DMS 273 (cell line): ENCODE data around the gene ANKS6.
"Not testable (repeated sequence)": the region's sequence is repeated elsewhere in the genome, so short reads cannot be mapped to it uniquely, and the experiment has no call there.

Experiments
- DNase-seq: peaks from one replicate; lab custom pipeline; 2025; ENCODE audit not compliant: unreplicated experiment; lab: John Stamatoyannopoulos, UW

The ANKS6 gene

GRCh38 chr9:98707166-98708102 lies 88.9 kb downstream of the ANKS6 start:
- DNase-seq = peak; percentile 94

DNA sequence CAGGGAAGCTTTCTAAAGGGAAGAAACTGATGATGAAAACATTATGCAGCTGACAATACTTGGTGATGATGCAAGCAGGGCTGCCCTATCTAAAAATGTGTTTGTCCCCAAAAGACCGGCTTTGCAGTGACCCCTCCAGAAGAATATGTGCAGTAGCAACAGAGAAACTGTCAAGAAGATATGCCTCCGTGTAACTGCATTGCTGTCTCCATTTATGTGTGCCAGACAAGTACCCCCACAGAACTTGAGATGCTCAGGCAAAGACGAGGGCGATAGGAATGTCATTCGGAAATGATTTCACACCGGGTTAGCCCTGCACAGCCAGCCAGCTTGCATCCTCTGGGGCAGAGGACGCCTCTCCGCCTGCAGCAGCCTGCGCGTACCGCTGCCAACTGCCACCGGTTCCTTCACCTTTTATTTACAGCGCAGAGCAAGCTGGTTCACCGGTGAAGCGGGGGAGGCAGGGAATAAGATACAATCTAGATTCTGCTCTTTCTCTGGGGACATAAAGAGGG lies 89.6 kb downstream of the ANKS6 start:
- DNase-seq = peak; percentile 85

DNA sequence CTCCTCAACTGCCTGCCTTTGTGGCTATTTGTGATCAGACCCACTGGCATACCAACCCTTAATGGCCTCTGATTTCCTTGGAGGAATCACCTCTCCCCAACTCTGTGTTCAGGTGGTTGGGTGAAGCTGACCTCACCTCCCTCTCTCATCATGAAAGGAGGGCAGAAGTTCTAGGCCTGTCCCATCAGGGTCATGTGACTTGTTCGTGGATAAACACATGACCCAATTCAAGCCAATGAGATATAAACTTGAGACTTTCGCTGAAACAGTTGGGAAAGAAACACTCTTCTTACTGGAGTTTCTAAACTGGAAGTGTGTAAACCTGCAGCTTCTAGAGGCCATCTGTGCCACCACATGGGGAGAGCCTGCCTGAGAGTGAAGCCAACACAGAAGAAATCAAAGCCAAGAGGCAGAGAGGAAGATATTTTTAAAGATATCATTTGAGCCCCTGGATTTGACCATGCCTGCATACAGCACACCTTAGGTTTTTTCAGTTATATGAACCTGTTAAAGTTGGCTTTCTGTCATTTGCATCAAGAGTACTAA lies 93.4 kb downstream of the ANKS6 start:
- DNase-seq = peak; percentile 72

GRCh38 chr9:98702340-98702739 lies 94.0 kb downstream of the ANKS6 start:
- DNase-seq = no peak

DNA sequence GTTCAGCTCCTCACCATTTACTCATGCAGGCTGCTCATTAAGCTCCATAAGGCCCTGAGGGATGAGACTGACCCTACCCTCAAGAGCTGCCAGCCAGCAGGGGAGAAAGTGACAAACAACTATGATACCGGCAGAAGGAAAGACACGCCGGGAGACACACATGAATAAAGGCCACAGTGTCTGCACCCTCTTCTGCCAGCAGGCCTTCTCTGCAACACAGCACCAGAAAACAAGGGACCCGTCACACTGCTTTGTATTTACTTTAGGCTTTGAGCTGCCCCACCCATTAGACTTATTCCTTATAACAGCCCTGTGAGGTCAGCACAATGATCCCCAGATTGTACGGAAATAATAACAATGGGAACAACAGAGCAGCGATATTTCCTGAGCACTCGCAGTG lies 94.8 kb downstream of the ANKS6 start:
- DNase-seq = no peak

DNA sequence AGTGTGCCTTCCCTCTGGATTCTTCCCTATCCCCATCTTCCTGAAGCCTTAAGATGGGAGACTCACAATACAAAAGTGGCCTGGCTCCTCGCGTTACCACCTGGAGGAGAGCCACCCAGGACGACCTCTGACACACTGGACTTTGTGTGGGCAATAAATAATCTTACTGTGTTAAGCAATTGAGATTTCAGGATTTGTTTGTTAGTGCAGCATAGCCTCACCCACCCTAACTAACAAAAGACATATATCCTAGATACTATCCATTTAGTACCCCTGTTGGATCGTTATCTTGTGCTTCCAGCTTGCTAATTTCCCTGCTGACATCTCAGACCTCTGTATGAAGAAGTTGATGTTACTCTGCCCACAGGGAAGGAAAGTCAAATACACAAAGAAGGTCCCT lies 95.6 kb downstream of the ANKS6 start:
- DNase-seq = no peak

GRCh38 chr9:98698856-98699255 lies 97.5 kb downstream of the ANKS6 start:
- no peak for DNase-seq

DNA sequence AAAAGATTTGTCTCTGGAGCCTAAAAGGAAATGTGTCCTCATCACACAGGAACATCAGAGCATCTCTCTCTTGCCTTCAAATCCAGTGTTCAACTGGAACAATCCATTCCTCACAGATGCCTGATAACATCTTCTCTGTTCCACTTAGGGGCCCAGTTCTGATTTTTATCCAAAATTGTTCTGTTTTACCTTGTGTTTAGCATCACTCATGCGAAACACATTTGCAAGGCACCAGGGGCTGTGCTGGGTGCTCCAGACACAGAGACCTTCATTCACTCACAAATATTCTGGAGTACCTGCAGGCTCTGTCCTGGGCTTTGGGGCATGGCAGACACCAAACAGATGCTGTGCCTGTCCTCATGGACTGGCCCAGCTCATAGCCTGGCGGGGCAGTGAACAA lies 101.4 kb downstream of the ANKS6 start:
- no peak for DNase-seq

- no peak for DNase-seq
These were observed 104.0 kb downstream of the ANKS6 start for GRCh38 chr9:98692392-98692791.

- no peak for DNase-seq
These were observed 104.5 kb downstream of the ANKS6 start for GRCh38 chr9:98691890-98692289.

DNA sequence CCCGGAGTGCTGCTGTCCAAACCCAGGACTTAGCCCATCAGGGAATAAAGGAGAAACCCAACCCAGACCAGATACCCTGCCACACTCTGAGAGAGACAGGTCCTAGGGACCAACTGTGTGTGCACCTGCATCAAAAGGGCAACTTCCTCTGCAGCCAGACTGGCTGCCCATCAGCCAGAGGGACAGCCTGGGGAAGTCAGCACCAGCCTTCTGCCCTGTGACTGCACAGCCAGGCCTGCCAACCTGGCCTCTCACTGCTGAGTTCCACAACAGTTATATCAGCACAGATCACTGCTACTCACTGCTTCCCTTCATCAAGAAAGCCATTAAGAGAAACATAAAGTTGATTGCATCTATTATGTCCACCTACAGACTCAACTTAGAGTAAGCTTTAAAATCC lies 105.7 kb downstream of the ANKS6 start:
- no peak for DNase-seq

DNA sequence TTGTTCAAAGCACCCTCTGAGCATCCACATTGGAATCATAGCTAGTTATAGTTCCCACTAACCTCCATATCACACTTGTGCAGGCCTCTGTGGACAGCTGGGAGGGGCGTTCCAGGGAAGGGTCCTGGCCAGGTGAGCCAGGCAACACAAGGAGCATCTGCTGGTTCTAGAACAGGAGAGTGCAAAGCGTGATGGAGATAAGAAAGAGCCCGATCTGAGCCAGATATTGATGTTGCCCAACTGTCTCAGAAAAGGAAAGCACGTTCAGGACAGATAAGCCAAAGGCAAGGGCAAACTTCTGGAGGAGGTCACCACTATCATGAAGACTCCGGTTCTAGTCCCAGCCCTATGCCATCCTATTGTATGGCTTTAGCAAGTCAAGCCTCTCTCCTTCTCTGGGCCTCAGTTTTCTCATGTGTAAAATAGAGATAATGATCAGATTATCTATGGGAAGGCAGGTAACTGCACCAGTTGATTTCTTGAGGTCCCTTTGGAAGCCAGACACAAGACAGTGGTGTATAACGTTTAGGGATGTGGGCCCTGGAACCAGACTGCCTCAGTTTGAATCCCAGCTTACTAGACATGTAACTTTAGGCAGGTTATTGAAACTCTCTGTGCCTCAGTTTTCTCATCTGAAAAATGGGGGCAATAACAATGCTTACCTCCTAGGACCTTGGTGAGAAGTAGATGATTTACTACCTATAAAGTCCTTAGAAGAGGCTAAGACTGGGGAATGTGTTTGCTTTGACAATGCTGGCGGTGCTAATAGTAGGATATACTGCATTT lies 107.5 kb downstream of the ANKS6 start:
- no peak for DNase-seq

- no peak for DNase-seq
These were observed 108.4 kb downstream of the ANKS6 start for GRCh38 chr9:98687911-98688310.

GRCh38 chr9:98686961-98687855 lies 109.1 kb downstream of the ANKS6 start:
- no peak for DNase-seq

DNA sequence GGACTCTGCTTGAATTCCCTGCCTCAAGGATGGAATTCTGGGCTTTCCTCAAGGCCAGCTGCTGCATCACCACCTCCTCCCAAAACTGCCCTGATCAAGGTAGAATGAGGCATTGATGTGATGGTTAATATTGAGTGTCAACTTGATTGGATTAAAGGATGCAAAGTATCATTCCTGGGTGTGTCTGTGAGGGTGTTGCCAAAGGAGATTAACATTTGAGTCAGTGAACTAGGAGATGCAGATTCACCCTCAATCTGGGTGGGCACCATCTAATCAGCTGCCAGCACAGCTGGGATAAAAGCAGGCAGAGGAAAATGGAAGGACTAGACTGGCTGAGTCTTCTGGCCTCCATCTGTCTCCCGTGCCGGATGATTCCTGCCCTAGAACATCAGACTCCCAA lies 111.5 kb downstream of the ANKS6 start:
- DNase-seq = not testable (repeated sequence)
